ES-I3 (cell line): ENCODE results near the gene SPECC1L.
"Not testable (repeated sequence)": the region's sequence is repeated elsewhere in the genome, so short reads cannot be mapped to it uniquely, and the experiment has no call there.

Experiments used
- H3K36me3 ChIP-seq: 2 replicates; pipeline ENCODE4 v1.6.1; 2013; ENCODE audit warnings: mild to moderate bottlenecking, low read length, control low read depth, moderate library complexity; ENCODE audit not compliant: insufficient read depth
- H3K4me1 ChIP-seq: 2 replicates; pipeline ENCODE4 v1.6.1; 2013; ENCODE audit warnings: mild to moderate bottlenecking, control low read depth, low read length; ENCODE audit not compliant: insufficient read depth
- H3K9ac ChIP-seq: 2 replicates; pipeline ENCODE4 v1.6.1; 2013; ENCODE audit warnings: low read depth, mild to moderate bottlenecking, low read length, moderate library complexity
- H3K9me3 ChIP-seq: 2 replicates; pipeline ENCODE4 v1.6.1; 2013; ENCODE audit warnings: mild to moderate bottlenecking, low read length, moderate library complexity; ENCODE audit not compliant: control insufficient read depth, insufficient read depth

Gene SPECC1L

GRCh38 chr22:24285245-24285644 lies 14.6 kb downstream of the SPECC1L start:
- no peaks in the 10 kb centered on the region for H3K36me3 ChIP-seq
- H3K4me1 ChIP-seq, result peaks cover 22% of the 10 kb centered on the region
- no peak overlapping the region; the same call in 1 of the 2 replicates for H3K9ac ChIP-seq
- no peaks in the 10 kb centered on the region for H3K9me3 ChIP-seq

- H3K36me3 ChIP-seq, H3K9ac ChIP-seq, H3K9me3 ChIP-seq: not testable (repeated sequence)
- H3K4me1 ChIP-seq, result peaks cover 22% of the 10 kb centered on the region
Measured at GRCh38 chr22:24287212-24287611, 16.6 kb downstream of the SPECC1L start.

GRCh38 chr22:24287801-24288200 lies 17.2 kb downstream of the SPECC1L start:
- H3K4me1 ChIP-seq, result peaks cover 22% of the 10 kb centered on the region
- H3K9ac ChIP-seq, H3K36me3 ChIP-seq, H3K9me3 ChIP-seq: not testable (repeated sequence)

GRCh38 chr22:24289114-24289513 lies 18.5 kb downstream of the SPECC1L start:
- no peaks in the 10 kb centered on the region for H3K9me3 ChIP-seq
- no peak overlapping the region for H3K9ac ChIP-seq
- H3K4me1 ChIP-seq, result peaks cover 22% of the 10 kb centered on the region
- H3K36me3 ChIP-seq, result no peaks in the 10 kb centered on the region

- H3K36me3 ChIP-seq, result no peaks in the 10 kb centered on the region
- H3K4me1 ChIP-seq, result peaks cover 20% of the 10 kb centered on the region
- no peaks in the 10 kb centered on the region for H3K9me3 ChIP-seq
- no peak overlapping the region for H3K9ac ChIP-seq
Measured at GRCh38 chr22:24289741-24290163, 19.1 kb downstream of the SPECC1L start.

GRCh38 chr22:24290459-24290858 lies 19.8 kb downstream of the SPECC1L start:
- peaks cover 14% of the 10 kb centered on the region; the same call in 1 of the 2 replicates for H3K4me1 ChIP-seq
- no peak overlapping the region for H3K9ac ChIP-seq

GRCh38 chr22:24291515-24292201 lies 21.0 kb downstream of the SPECC1L start:
- Histone ChIP-seq H3K4me1 (peaks cover 11% of the 10 kb centered on the region; the same call in 1 of the 2 replicates), H3K36me3 (no peaks in the 10 kb centered on the region), H3K9me3 (no peaks in the 10 kb centered on the region), H3K9ac (no peak overlapping the region)

More at GRCh38 chr22:24290459-24290858, 19.8 kb downstream of the SPECC1L start:
- Histone ChIP-seq H3K36me3 (no peaks in the 10 kb centered on the region), H3K9me3 (no peaks in the 10 kb centered on the region)

GRCh38 chr22:24292202-24292830 lies 21.7 kb downstream of the SPECC1L start:
- not testable (repeated sequence) for H3K9ac ChIP-seq, H3K9me3 ChIP-seq, H3K36me3 ChIP-seq
- H3K4me1 ChIP-seq, result peaks cover 11% of the 10 kb centered on the region; the same call in 1 of the 2 replicates

GRCh38 chr22:24294913-24295312 lies 24.3 kb downstream of the SPECC1L start:
- H3K4me1 ChIP-seq, H3K9ac ChIP-seq, H3K9me3 ChIP-seq, H3K36me3 ChIP-seq: not testable (repeated sequence)

GRCh38 chr22:24298497-24299155 lies 28.0 kb downstream of the SPECC1L start:
- not testable (repeated sequence) for H3K4me1 ChIP-seq, H3K9me3 ChIP-seq, H3K9ac ChIP-seq, H3K36me3 ChIP-seq

GRCh38 chr22:24300522-24300921 lies 29.9 kb downstream of the SPECC1L start:
- H3K4me1 ChIP-seq, H3K36me3 ChIP-seq, H3K9me3 ChIP-seq, H3K9ac ChIP-seq: not testable (repeated sequence)

- Histone ChIP-seq H3K36me3 (peaks cover 6% of the 10 kb centered on the region), H3K9me3 (peaks cover 4% of the 10 kb centered on the region), H3K9ac (no peak overlapping the region), H3K4me1 (no peaks in the 10 kb centered on the region)
Measured at GRCh38 chr22:24302591-24302990, 32.0 kb downstream of the SPECC1L start.

GRCh38 chr22:24303007-24303406 lies 32.4 kb downstream of the SPECC1L start:
- Histone ChIP-seq H3K4me1 (no peaks in the 10 kb centered on the region), H3K36me3 (peaks cover 6% of the 10 kb centered on the region), H3K9me3 (peaks cover 4% of the 10 kb centered on the region), H3K9ac (no peak overlapping the region)

GRCh38 chr22:24304062-24304675 lies 33.5 kb downstream of the SPECC1L start:
- H3K36me3 ChIP-seq, result peaks cover 6% of the 10 kb centered on the region
- peaks cover 4% of the 10 kb centered on the region for H3K9me3 ChIP-seq
- no peak overlapping the region for H3K9ac ChIP-seq
- H3K4me1 ChIP-seq, result no peaks in the 10 kb centered on the region
